ENCODE measurements around the gene FCN1.

FCN1 gene

GRCh38 chr9:134895567-134895907 is 22.2 kb downstream of the FCN1 start (continued):
- no peak for TF ChIP-seq SNAI2 (CRISPR knock-in tag; IDR thresholded peaks at IDR 0.05)
- TF ChIP-seq ZNF8 (CRISPR knock-in tag; IDR thresholded peaks at IDR 0.05) = no peak
- TF ChIP-seq TCF4 (CRISPR knock-in tag; IDR thresholded peaks at IDR 0.05; ENCODE audit: borderline replicate concordance) = no peak
- TF ChIP-seq ESRRG (CRISPR knock-in tag; IDR thresholded peaks at IDR 0.05) = no peak
- TF ChIP-seq PPARA (CRISPR knock-in tag; IDR thresholded peaks at IDR 0.05; ENCODE audit: borderline replicate concordance) = no peak
- TF ChIP-seq ZFP30 (CRISPR knock-in tag; IDR thresholded peaks at IDR 0.05) = no peak
- TF ChIP-seq ZC3H10 (CRISPR knock-in tag; IDR thresholded peaks at IDR 0.05) = no peak
- no peak for TF ChIP-seq ISL1 (CRISPR knock-in tag; IDR thresholded peaks at IDR 0.05)

- TF ChIP-seq RARB (CRISPR knock-in tag; IDR thresholded peaks at IDR 0.05) (no peak), CSRNP3 (CRISPR knock-in tag; IDR thresholded peaks at IDR 0.05) (no peak), ZFP30 (CRISPR knock-in tag; IDR thresholded peaks at IDR 0.05) (no peak), ARNTL (CRISPR knock-in tag; IDR thresholded peaks at IDR 0.05; ENCODE audit: borderline replicate concordance, low read depth) (no peak), ZNF8 (CRISPR knock-in tag; IDR thresholded peaks at IDR 0.05) (no peak), SNAI2 (CRISPR knock-in tag; IDR thresholded peaks at IDR 0.05) (no peak), ZFP3 (CRISPR knock-in tag; IDR thresholded peaks at IDR 0.05) (no peak), ZC3H10 (CRISPR knock-in tag; IDR thresholded peaks at IDR 0.05) (no peak), TSHZ2 (CRISPR knock-in tag; IDR thresholded peaks at IDR 0.05) (no peak), POU6F1 (CRISPR knock-in tag; IDR thresholded peaks at IDR 0.05; ENCODE audit: borderline replicate concordance, low read depth) (no peak), ISL1 (CRISPR knock-in tag; IDR thresholded peaks at IDR 0.05) (no peak), ESRRG (CRISPR knock-in tag; IDR thresholded peaks at IDR 0.05) (no peak), TOX (CRISPR knock-in tag; IDR thresholded peaks at IDR 0.05; ENCODE audit: borderline replicate concordance) (no peak), CSDC2 (CRISPR knock-in tag; IDR thresholded peaks at IDR 0.05) (no peak), BACH2 (CRISPR knock-in tag; IDR thresholded peaks at IDR 0.05; ENCODE audit: borderline replicate concordance) (no peak), CREB5 (CRISPR knock-in tag; IDR thresholded peaks at IDR 0.05; ENCODE audit: low read depth) (no peak)
- ATAC-seq = no peak
Observed at GRCh38 chr9:134895097-134895496, 22.6 kb downstream of the FCN1 start.

GRCh38 chr9:134894136-134894860 is 23.4 kb downstream of the FCN1 start:
- no peak for ATAC-seq
- TF ChIP-seq SNAI2 (CRISPR knock-in tag; IDR thresholded peaks at IDR 0.05) (no peak), TOX (CRISPR knock-in tag; IDR thresholded peaks at IDR 0.05; ENCODE audit: borderline replicate concordance) (no peak)

GRCh38 chr9:134892820-134893420 is 24.8 kb downstream of the FCN1 start:
- no peak for ATAC-seq
- no peak for TF ChIP-seq ZNF70 (CRISPR knock-in tag; IDR thresholded peaks at IDR 0.05)
- no peak for TF ChIP-seq PATZ1 (CRISPR knock-in tag; IDR thresholded peaks at IDR 0.05; ENCODE audit: borderline replicate concordance)
- TF ChIP-seq POU6F1 (CRISPR knock-in tag; IDR thresholded peaks at IDR 0.05; ENCODE audit: borderline replicate concordance, low read depth) = no peak
- TF ChIP-seq CREB5 (CRISPR knock-in tag; IDR thresholded peaks at IDR 0.05; ENCODE audit: low read depth) = no peak
- no peak for TF ChIP-seq ISL1 (CRISPR knock-in tag; IDR thresholded peaks at IDR 0.05)
- TF ChIP-seq CSRNP3 (CRISPR knock-in tag; IDR thresholded peaks at IDR 0.05) = no peak
- no peak for TF ChIP-seq SNAI2 (CRISPR knock-in tag; IDR thresholded peaks at IDR 0.05)
- TF ChIP-seq ZNF8 (CRISPR knock-in tag; IDR thresholded peaks at IDR 0.05) = no peak
- TF ChIP-seq ZFP30 (CRISPR knock-in tag; IDR thresholded peaks at IDR 0.05) = no peak
- TF ChIP-seq TOX (CRISPR knock-in tag; IDR thresholded peaks at IDR 0.05; ENCODE audit: borderline replicate concordance) = no peak

Measured in SK-N-SH treated with all-trans-retinoic acid at 6 μM for 48 hours (cell line).